ENCODE results near the gene DNAH1.

DNA sequence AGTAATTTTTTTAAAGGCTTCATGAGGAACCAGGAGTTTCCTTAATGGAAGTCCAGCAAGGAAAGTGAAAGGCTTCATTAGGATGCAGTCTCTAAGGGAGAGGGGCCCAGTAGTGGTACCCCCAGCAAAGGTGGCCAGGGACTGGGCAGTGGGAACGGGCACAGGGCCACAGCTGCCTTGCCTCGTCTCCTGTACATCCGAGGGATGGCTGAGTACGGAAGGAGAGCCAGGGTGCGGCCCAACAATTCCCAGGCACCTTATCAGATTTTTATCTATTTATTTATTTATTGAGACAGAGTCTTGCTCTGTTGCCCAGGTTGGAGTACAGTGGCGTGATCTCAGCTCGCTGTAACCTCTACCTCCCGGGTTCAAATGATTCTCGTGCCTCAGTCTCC lies 114.3 kb downstream of the DNAH1 start:
- TF ChIP-seq POLR2A (IDR thresholded peaks at IDR 0.05), result no peak
- TF ChIP-seq, protein P1, sequence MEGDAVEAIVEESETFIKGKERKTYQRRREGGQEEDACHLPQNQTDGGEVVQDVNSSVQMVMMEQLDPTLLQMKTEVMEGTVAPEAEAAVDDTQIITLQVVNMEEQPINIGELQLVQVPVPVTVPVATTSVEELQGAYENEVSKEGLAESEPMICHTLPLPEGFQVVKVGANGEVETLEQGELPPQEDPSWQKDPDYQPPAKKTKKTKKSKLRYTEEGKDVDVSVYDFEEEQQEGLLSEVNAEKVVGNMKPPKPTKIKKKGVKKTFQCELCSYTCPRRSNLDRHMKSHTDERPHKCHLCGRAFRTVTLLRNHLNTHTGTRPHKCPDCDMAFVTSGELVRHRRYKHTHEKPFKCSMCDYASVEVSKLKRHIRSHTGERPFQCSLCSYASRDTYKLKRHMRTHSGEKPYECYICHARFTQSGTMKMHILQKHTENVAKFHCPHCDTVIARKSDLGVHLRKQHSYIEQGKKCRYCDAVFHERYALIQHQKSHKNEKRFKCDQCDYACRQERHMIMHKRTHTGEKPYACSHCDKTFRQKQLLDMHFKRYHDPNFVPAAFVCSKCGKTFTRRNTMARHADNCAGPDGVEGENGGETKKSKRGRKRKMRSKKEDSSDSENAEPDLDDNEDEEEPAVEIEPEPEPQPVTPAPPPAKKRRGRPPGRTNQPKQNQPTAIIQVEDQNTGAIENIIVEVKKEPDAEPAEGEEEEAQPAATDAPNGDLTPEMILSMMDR (IDR thresholded peaks at IDR 0.05), result no peak
